ENCODE data around the gene ZNF836.

The ZNF836 gene

DNA sequence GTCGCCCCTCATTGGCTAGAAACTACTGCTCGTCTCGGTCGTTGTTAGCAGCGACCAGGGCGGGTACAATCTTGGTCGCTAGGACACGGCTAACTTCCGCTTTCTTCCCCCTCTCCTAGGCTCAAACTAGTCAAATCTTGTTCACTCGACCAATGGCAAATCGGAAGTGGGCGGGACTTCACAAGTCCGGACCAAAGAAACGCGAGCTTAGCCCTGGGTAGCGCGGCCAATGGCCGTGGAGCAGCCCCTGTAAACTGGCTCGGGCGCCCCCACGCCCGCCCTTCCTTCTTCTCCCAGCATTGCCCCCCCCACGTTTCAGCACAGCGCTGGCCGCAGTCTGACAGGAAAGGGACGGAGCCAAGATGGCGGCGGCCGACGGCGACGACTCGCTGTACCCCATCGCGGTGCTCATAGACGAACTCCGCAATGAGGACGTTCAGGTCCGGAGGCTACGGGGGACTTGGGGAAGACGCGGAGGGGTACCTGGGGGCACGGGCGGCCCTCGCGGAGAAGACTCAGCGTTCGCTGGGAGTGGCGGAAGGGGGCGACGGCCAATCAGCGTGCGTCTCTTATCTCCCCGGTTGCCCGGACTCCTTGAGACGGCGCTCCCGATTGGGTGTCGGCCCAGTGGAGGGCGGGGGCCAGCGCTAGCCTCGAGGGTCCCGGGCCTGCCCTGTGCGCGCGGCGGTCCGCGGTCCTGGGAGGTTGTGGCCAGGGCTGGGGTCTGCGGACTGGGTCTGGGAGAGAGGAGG lies 18.5 kb upstream of the ZNF836 start, which contains the start of gene PPP2R1A:
Gene PPP2R1A (plus strand): TSS at position 318 of the 752 bp plus-strand sequence. CDS start 45 bp downstream, at position 363.
- DNase-seq (ENCODE audit: low read depth, low spot score): peak; percentile 100

DNA sequence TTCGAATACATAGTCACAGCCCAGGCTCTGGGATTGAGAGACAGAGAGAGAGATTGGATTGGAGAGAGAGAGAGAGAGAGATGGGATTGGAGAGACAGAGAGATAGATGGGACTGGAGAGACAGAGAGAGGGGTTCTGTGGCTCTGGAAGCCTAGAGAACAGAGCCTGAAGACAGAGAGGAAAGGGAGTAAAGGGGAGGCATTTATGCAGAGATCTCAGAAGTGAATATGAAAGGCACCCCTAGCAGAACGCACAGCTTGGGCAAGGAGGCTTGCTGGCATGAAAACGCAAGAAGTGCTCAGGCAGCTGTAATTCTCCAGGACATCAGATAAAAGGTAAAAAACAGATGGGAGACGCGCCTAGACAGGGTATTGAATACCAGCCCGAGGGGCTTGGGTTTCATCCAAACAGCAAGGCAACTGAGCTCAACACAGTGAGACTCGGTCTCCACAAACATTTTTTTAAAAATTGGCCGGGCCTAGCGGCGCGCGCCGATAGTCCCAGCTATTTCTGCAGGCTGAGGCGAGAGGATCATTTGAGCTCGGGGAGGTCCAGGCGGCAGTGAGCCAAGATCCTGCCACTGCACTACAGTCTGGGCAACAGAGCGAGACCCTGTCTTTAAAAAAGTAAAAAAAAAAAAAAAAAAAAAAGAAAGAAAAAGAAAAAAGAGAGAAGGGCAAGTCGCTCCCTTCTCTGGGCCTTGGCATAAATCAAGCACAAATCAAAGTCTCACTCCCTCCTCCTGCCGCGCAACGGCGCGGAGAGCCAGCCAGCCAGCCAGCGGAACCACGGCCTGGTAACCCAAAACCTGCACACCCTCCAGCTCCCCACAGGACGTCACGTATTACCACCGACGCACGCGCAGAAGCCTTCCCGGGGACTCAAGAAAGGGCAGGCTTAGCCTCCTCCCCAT lies 17.7 kb upstream of the ZNF836 start:
- peak overlapping the region; percentile 65 for H3K4me3 ChIP-seq (ENCODE audit: low read length)
- no peak for DNase-seq (ENCODE audit: low read depth, low spot score)

More for the DNA sequence above, 18.5 kb upstream of the ZNF836 start, which contains the start of gene PPP2R1A:
- peak within 1 kb of the TSS; percentile 84 for H3K4me3 ChIP-seq (ENCODE audit: low read length)

DNA sequence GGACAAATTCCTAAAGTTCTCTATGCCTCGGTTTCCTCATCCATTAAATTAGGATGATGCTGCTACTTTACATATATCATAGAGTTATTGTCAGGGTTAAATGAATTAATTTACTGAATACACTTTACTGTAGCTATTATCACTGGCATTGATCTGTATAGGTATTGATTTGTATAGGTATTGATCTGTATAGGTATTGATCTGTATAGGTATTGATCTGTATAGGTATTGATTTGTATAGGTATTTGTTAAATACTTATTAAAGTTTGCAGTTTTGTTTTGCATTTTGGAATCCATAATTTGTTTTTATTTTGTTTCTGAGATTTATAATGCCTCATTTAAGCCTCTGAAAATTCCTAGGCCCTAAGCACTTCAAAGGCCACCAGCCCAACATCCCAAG lies 16.0 kb upstream of the ZNF836 start:
- H3K4me3 ChIP-seq (ENCODE audit: low read length): no peak overlapping the region
- no peak for DNase-seq (ENCODE audit: low read depth, low spot score)

DNA sequence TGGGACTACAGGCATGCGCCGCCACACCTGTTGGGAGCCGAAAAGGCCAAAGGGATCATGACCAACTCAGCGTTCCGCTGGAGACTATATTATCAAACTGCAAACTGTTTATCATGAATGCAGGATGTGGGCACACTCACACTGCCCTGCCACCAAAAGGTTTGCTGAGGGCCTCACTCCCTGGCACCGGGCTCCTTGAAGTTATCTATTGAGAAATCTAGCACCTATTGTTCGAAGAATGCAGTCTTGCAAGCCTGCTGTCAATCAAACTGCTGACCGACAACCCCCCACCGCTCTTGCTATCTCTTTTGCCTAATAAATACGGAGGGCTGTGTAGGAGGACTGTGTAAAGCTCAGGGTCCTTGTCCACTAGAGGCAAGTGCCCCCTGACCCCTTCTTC lies 5.2 kb upstream of the ZNF836 start:
- no peak for DNase-seq (ENCODE audit: low read depth, low spot score)
- H3K4me3 ChIP-seq (ENCODE audit: low read length): no peak overlapping the region

DNA sequence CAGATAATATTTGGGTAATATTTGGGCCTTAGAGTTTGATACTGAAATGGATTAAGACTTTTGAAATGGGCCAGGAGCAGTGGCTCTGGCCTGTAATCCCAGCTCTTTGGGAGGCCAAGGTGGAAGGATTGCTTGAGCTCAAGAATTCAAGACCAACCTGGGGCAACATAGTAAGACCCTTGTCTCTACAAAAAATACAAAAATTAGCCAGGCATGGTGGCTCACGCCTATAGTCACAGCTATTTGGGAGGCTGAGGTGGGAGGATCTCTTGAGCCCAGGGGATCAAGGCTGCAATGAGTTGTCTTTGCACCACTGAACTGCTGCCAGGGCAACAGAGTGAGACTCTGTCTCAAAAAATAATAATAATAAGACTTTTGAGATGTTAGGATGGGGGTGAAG lies 926 bp upstream of the ZNF836 start:
- DNase-seq (ENCODE audit: low read depth, low spot score): no peak
- H3K4me3 ChIP-seq (ENCODE audit: low read length): no peak overlapping the region

DNA sequence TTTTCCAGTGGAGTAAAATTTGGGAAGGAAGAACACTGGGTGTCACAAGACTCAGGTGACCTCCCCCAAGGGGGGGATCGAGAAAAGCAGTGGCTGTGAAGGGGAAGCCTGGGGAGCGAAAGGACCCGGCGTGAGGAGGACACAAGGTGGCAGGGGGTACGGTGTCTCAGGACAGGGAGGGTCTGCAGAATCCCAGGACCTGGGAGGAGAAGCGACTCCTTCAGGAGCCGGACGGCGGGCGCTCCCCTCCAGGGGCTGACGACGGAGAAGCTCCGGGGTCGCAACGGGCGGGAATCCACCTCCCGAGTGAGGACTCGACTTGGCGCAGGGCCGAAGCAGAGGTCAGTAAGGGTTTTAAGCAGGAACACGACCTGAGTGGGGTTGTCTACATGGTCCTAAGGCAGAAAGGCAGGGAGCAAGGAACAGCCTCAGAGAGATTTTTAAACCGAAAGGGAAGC lies 529 bp downstream of the ZNF836 start:
- H3K4me3 ChIP-seq (ENCODE audit: low read length): no peak overlapping the region
- no peak for DNase-seq (ENCODE audit: low read depth, low spot score)

DNA sequence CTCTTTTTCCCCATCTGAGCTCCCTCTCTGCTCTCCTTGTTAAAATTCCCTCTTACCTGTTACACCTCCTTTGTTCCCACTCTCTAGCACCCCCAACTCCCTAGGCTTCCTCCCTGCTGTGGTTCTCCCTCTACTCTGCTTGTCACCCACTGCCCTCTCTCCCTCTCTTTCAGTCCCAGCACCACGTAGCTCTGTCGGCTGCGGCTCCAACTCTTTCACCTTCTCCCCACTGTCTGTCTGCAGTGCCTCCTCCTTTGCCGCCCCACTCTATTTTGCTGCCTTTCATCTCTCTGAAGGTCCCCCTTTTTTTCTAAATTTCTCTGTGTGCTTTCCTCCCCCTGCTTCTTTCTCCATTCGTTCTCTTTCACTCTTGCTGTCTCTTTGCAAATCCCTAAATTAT lies 1.1 kb downstream of the ZNF836 start:
- DNase-seq (ENCODE audit: low read depth, low spot score): no peak
- H3K4me3 ChIP-seq (ENCODE audit: low read length): no peak overlapping the region

DNA sequence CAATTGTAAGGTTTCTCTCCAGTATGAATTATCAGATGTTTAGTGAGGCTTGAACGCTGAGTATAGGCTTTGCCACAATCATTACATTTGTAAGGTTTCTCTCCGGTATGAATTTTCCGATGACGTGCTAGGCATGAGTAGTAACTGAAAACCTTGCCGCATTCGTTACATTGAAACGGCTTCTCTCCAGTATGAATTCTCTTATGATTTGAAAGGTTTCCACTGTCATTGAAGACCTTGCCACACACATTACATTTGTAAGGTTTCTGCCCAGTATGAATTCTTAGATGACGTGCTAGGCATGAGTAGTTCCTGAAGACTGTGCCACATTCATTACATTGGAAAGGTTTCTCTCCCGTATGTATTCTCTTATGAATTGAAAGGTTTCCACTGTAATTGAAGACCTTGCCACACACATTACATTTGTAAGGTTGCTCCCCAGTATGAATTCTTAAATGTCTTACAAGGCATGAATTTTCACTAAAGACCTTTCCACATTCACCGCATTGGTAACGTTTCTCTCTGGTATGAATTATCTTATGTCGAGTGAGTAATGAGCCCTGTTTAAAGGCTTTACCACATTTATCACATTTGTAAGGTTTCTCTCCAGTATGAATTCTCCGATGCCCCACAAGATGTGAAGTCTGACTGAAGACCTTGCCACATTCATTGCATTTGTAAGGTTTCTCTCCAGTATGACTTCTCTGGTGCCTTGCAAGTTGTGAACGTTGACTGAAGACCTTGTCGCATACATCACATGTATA lies 15.6 kb downstream of the ZNF836 start:
- DNase-seq (ENCODE audit: low read depth, low spot score): no peak
- H3K4me3 ChIP-seq (ENCODE audit: low read length): no peak overlapping the region

DNA sequence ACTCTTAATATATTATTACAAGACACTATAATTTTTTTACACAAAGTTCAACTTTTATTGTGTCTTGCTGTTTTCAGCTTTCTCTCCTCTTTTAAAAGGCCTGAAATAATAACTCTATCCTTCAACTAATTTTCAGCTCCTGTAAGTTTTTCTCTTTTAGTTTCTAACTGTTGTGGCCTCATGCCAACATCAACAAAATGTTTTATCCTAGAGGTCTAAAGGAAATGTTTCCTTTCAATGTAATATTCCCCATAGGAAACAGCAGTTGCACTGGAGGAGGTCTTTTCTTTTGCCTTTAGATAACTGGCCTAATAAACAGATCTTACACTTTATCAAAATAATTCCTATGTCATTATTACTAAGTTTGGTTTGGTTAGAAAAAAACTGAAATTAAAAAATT lies 23.2 kb downstream of the ZNF836 start:
- DNase-seq (ENCODE audit: low read depth, low spot score): no peak
- H3K4me3 ChIP-seq (ENCODE audit: low read length): no peak overlapping the region

DNA sequence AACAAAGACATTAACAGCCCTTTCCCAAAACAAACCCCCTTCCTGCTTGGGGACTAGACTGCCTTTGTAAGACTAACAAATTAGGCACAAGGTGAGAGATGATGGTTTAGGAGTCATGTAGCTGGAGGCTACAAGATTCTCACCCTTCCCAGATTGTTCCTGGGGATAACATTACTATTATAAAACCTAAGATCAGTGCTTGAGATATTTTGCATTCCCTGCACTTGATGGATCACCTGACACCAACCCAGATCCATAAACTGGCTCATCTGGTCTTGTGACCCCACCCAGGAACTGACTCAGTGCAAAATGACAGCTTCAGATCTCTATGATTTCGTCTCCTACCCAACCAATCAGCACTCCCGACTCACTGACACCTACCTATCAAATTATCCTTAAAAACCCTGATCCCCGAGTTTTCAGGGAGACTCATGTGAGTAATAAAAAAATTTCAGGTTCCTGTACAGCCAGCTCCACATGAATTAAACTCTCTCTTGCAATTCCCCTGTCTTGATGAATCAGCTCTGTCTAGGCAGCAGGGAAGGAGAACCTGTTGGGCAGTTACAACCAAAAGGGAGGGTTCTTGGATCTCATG lies 29.3 kb downstream of the ZNF836 start:
- no peak for DNase-seq (ENCODE audit: low read depth, low spot score)
- H3K4me3 ChIP-seq (ENCODE audit: low read length): no peak overlapping the region

DNA sequence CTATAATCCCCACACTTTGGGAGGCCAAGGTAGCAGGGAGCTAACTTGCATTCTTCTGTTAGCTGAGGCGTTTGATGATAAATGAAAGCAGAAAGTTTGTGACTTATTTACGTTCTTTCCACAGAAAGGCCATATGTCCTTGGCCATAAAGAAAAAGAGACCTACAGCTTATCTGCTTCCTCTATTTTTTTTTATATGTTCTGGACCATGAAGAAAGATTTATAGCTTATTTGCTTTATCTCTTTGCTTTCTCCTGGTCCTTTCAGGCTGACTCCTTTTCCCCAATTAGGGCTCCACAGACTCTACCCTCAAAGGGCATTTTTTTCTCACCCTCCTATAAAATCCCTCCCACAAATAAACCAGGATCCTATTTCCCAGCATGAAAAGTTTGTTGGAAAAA lies 30.2 kb downstream of the ZNF836 start:
- no peak overlapping the region for H3K4me3 ChIP-seq (ENCODE audit: low read length)
- no peak for DNase-seq (ENCODE audit: low read depth, low spot score)

DNA sequence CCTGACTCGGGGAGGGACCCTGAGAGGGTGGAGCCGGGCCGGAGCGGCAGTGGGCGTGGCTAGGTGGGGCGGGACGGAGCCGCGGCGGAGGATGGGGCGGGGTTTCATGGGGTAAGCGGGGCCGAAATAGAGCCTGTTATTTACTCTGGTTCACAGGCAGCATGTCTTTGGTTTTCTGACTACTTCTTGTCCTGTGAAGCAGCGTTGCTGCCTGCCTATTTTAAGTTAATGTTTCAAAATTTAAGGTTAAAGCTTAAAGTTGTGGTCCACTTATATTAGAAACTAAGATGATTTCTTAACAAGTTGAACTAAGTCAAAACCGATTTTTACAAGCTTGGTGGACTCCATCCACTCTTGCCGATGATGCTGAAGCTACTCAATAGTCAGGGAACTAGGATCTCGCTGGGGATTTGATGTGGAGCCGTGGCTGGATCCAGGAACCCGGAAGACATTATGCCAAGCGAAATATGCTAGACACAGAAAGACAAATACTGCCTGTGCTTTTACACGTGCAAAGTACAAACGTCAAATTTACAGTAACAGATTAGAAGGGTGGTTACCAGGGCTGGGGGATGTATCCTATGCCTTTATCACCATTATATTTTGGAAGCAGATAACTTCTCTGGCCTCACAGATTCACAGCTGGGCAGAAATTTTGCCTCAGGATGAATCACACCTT lies 31.2 kb downstream of the ZNF836 start:
- DNase-seq (ENCODE audit: low read depth, low spot score): no peak
- peak overlapping the region; percentile 99 for H3K4me3 ChIP-seq (ENCODE audit: low read length)

DNA sequence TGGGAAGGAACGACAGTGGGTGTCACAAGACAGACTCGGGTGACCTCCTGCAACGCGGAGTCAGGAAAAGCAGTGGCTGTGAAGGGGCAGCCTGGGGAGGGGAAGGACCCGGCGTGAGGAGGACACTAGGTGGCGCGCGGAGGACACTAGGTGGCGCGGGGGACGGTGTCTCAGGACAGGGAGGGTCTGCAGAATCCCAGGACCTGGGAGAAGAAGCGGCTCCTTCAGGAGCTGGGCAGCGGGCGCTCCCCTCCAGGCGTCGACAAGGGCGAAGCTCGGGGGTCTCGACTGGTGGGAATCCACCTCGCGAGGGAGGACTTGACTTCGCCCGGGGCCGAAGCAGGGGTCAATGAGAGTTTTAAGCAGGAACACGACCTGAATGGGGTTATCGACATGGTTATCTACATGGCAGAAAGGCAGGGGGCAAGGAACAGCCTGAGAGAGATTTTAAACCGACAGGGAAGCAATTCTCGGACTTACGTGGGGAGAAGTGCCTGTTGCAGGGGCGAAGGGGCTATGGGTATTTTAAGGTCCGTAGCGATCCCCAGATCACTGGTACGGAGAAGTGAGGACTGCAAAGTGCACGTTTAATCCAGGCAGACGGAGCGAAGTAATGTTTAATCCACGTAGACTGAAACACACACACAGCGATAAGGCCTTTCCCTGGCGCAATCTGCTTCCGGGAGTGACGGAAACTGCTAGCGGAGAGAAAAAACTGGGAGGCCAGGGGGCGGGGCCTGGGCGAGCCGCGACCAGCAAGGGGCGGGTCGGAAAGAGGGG lies 32.0 kb downstream of the ZNF836 start, which contains the start of gene ZNF616:
Gene ZNF616 (minus strand): TSS at position 687 of the 780 bp plus-strand sequence. CDS start 9,426 bp downstream, outside the sequence.
- DNase-seq (ENCODE audit: low read depth, low spot score): peak; percentile 88
- H3K4me3 ChIP-seq (ENCODE audit: low read length): peak within 1 kb of the TSS; percentile 99

DNA sequence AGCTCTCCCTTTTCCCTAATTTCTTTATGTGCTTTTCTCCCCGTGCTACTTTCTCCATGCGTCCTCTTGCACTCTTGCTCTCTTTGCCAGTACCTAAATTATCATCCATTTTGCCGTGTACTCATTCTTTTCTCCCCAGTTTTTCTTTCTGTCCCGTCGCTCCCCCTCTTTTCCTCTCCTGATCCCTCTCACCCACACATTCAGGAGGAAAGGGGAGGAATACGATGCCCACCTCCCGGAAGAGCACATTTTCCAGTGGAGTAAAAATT lies 32.5 kb downstream of the ZNF836 start:
- H3K4me3 ChIP-seq (ENCODE audit: low read length): peak overlapping the region; percentile 99
- DNase-seq (ENCODE audit: low read depth, low spot score): peak; percentile 0

DNA sequence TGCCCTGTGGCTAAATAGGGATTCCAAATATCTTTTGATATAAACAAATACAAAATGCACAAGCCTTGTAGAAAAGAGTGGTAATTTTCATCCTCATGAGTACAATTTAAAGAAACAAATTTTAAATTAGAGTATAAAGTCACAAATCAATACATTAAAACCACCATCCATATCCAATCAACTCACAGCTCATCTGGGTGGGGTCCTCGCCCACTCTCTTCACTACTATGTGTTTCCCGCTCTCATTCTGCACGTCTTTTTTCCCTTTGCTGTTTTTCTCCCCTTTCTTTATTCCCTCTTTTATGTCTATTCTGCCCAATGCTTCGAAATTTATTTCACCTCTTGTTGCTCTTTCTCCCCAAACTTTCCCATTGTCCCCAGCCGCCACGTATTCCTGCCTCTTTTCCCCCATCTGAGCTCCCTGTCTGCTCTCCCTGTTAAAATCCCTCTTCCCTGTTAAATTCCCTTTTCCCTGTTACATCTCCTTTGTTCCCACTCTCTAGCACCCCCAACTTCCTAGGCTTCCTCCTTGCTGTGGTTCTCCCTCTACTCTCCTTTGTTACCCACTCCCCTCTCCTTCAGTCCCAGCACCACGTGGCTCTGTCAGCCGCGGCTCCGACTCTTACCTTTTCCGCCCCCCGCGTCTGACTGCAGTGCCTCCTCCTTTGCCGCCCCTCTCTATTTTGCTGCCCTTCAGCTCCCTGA lies 33.0 kb downstream of the ZNF836 start:
- H3K4me3 ChIP-seq (ENCODE audit: low read length): peak overlapping the region; percentile 99
- peak; percentile 21 for DNase-seq (ENCODE audit: low read depth, low spot score)

DNA sequence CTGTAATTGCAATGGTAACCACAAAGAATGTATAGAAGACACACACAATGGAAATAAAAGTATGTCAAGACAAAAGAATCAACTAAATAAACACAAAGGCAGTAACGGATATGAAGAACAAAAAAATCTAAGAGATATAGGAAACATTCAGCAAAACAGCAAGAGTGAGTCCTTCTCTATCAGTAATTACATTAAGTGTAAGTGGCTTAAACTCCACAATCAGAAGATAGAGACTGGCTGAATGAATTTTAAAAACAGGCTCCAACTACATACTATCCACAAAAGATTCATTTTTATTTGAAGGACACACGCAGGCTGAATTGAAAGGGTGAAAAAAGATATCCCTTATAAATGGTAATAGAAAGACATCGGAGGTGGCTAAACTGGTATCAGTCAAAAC lies 51.1 kb downstream of the ZNF836 start:
- DNase-seq (ENCODE audit: low read depth, low spot score): no peak
- no peak overlapping the region for H3K4me3 ChIP-seq (ENCODE audit: low read length)

DNA sequence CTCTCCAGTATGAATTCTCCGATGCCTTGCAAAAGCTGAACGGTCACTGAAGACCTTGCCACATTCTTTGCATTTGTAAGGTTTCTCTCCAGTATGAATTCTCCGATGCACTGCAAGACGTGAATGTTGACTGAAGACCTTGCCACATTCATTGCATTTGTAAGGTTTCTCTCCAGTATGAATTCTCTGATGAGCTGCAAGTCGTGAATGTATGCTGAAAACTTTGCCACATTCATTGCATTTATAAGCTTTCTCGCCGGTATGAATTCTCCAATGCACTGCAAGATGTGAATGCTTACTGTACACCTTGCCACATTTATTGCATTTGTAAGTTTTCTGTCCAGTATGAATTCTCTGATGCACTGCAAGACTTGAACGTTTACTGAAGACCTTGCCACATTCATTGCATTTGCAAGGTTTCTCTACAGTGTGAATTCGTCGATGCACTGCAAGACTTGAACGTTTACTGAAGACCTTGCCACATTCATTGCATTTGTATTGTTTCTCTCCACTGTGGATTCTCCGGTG lies 55.8 kb downstream of the ZNF836 start:
- H3K4me3 ChIP-seq (ENCODE audit: low read length): no peak overlapping the region
- no peak for DNase-seq (ENCODE audit: low read depth, low spot score)

Measured in Jurkat, Clone E6-1 (cell line).